WTC11 (cell line): ENCODE data around the gene SYPL1. TPM values are rescaled to one million over a fixed set of nuclear protein-coding genes. Genes with fewer than 3 reads are reported as not detected.

Source experiments
- ATAC-seq: fragments of 200-7000 bp; cut with Tn5 transposase; 2 replicates; pipeline ENCODE4 v1.10.0; 2021; ENCODE audit warnings: mild to moderate bottlenecking, moderate library complexity
- CTCF ChIA-PET: fragments of 300-600 bp; sonication (Branson Sonifier 250); formaldehyde crosslinking; loops from one replicate; lab custom pipeline; 2021; ENCODE audit warnings: antibody characterized with exemption; lab: Charles Lee
- POLR2A ChIA-PET: fragments of 350-600 bp; sonication (Branson Sonifier 250); formaldehyde crosslinking; loops from one replicate; lab custom pipeline; 2021; ENCODE audit warnings: antibody characterized with exemption; lab: Charles Lee
- DNase-seq: peaks from one replicate; pipeline ENCODE4 v3.0.0; 2021; ENCODE audit warnings: low spot score
- H3K27ac Mint-ChIP-seq: 2 replicates; pipeline ENCODE4 v1.8.0; 2021; ENCODE audit warnings: mixed read lengths
- H3K27me3 Mint-ChIP-seq: 2 replicates; pipeline ENCODE4 v1.8.0; 2021; ENCODE audit warnings: low read depth, mild to moderate bottlenecking, moderate library complexity, mixed read lengths
- H3K36me3 Mint-ChIP-seq: 2 replicates; pipeline ENCODE4 v1.8.0; 2021; ENCODE audit warnings: mixed read lengths
- H3K4me1 Mint-ChIP-seq: 2 replicates; pipeline ENCODE4 v1.8.0; 2022; ENCODE audit warnings: mixed read lengths
- H3K4me3 Mint-ChIP-seq: 2 replicates; pipeline ENCODE4 v1.8.0; 2021; ENCODE audit warnings: mild to moderate bottlenecking, moderate library complexity, mixed read lengths
- H3K9me3 Mint-ChIP-seq: 2 replicates; pipeline ENCODE4 v1.8.0; 2021; ENCODE audit warnings: mixed read lengths
- CREM ChIP-seq: sonication (generic); formaldehyde crosslinking; IDR thresholded peaks from 2 replicates; pipeline ENCODE4 v1.8.1; 2022; ENCODE audit warnings: mild to moderate bottlenecking, missing genetic modification reagents, moderate library complexity
- ESRRA ChIP-seq: sonication (generic); formaldehyde crosslinking; IDR thresholded peaks from 2 replicates; pipeline ENCODE4 v1.8.1; 2022; ENCODE audit warnings: mild to moderate bottlenecking, missing genetic modification reagents, borderline replicate concordance
- FOXP4 ChIP-seq: sonication (generic); formaldehyde crosslinking; IDR thresholded peaks from 2 replicates; pipeline ENCODE4 v1.8.0; 2022; ENCODE audit warnings: mild to moderate bottlenecking, missing genetic modification reagents
- GABPB1 ChIP-seq: sonication (generic); formaldehyde crosslinking; IDR thresholded peaks from 2 replicates; pipeline ENCODE4 v1.8.1; 2023; ENCODE audit warnings: mild to moderate bottlenecking, missing genetic modification reagents
- KAT7 ChIP-seq: sonication (generic); formaldehyde crosslinking; IDR thresholded peaks from 2 replicates; pipeline ENCODE4 v1.8.1; 2023; ENCODE audit warnings: missing genetic modification reagents, mild to moderate bottlenecking, borderline replicate concordance
- MXD4 ChIP-seq: fragments of 250-450 bp; sonication (Bioruptor Pico); IDR thresholded peaks from 2 replicates; pipeline ENCODE4 v1.8.0; 2021; ENCODE audit warnings: mild to moderate bottlenecking, moderate library complexity, borderline replicate concordance
- NFE2L1 ChIP-seq: sonication (generic); formaldehyde crosslinking; IDR thresholded peaks from 2 replicates; pipeline ENCODE4 v1.8.1; 2023; ENCODE audit warnings: missing genetic modification reagents
- NR2C2 ChIP-seq: sonication (generic); formaldehyde crosslinking; IDR thresholded peaks from 2 replicates; pipeline ENCODE4 v1.8.0; 2022; ENCODE audit warnings: mild to moderate bottlenecking, missing genetic modification reagents
- NR3C1 ChIP-seq: sonication (generic); formaldehyde crosslinking; conservative IDR thresholded peaks from 2 replicates; pipeline ENCODE4 v1.8.1; 2023; ENCODE audit warnings: low read depth, mild to moderate bottlenecking, missing genetic modification reagents
- PRRX2 ChIP-seq: fragments of 250-450 bp; sonication (Bioruptor Pico); IDR thresholded peaks from 2 replicates; pipeline ENCODE4 v1.8.0; 2021; ENCODE audit warnings: mild to moderate bottlenecking
- RELA ChIP-seq: sonication (generic); formaldehyde crosslinking; IDR thresholded peaks from 2 replicates; pipeline ENCODE4 v1.8.1; 2022; ENCODE audit warnings: missing genetic modification reagents, mild to moderate bottlenecking, borderline replicate concordance
- SMAD3 ChIP-seq: sonication (generic); formaldehyde crosslinking; IDR thresholded peaks from 2 replicates; pipeline ENCODE4 v1.8.0; 2022; ENCODE audit warnings: missing genetic modification reagents, mild to moderate bottlenecking, borderline replicate concordance
- SMAD4 ChIP-seq: sonication (generic); formaldehyde crosslinking; IDR thresholded peaks from 2 replicates; pipeline ENCODE4 v1.8.0; 2022; ENCODE audit warnings: mild to moderate bottlenecking, missing genetic modification reagents
- SP1 ChIP-seq: sonication (generic); formaldehyde crosslinking; conservative IDR thresholded peaks from 2 replicates; pipeline ENCODE4 v1.8.1; 2022; ENCODE audit warnings: missing genetic modification reagents
- STAT6 ChIP-seq: sonication (generic); formaldehyde crosslinking; conservative IDR thresholded peaks from 2 replicates; pipeline ENCODE4 v1.8.1; 2023; ENCODE audit warnings: mild to moderate bottlenecking, low read depth, missing genetic modification reagents, moderate library complexity
- TEAD1 ChIP-seq: sonication (generic); formaldehyde crosslinking; IDR thresholded peaks from 2 replicates; pipeline ENCODE4 v1.8.0; 2022; ENCODE audit warnings: mild to moderate bottlenecking, missing genetic modification reagents
- TP53 ChIP-seq: sonication (generic); formaldehyde crosslinking; IDR thresholded peaks from 2 replicates; pipeline ENCODE4 v1.8.1; 2023; ENCODE audit warnings: mild to moderate bottlenecking, missing genetic modification reagents
- ZNF232 ChIP-seq: sonication (generic); formaldehyde crosslinking; IDR thresholded peaks from 2 replicates; pipeline ENCODE4 v1.8.0; 2022; ENCODE audit warnings: mild to moderate bottlenecking, missing genetic modification reagents
- ZNF281 ChIP-seq: sonication (generic); formaldehyde crosslinking; IDR thresholded peaks from 2 replicates; pipeline ENCODE4 v1.8.0; 2023; ENCODE audit warnings: mild to moderate bottlenecking, missing genetic modification reagents
- ZNF396 ChIP-seq: fragments of 250-450 bp; sonication (Bioruptor Pico); IDR thresholded peaks from 2 replicates; pipeline ENCODE4 v1.8.0; 2021; ENCODE audit warnings: mild to moderate bottlenecking, moderate library complexity, borderline replicate concordance
- ZNF671 ChIP-seq: fragments of 250-450 bp; sonication (Bioruptor Pico); IDR thresholded peaks from 2 replicates; pipeline ENCODE4 v1.8.0; 2021; ENCODE audit warnings: mild to moderate bottlenecking
- total RNA-seq: library from RNA; stranded (reverse); gene quantifications from 3 replicates; pipeline ENCODE4 v1.2.3, GENCODE V29; 2021

Gene SYPL1
- total RNA-seq, 1 experiment from 2014 or later, result 54.8 TPM

GRCh38 chr7:106059556-106059955 is 52.6 kb downstream of the SYPL1 start:
- Mint-ChIP-seq H3K27ac (no peak overlapping the region), H3K36me3 (peaks cover 11% of the 10 kb centered on the region), H3K27me3 (peaks cover 3% of the 10 kb centered on the region), H3K9me3 (peaks cover 16% of the 10 kb centered on the region), H3K4me3 (no peak overlapping the region), H3K4me1 (peaks cover 30% of the 10 kb centered on the region)
- CTCF ChIA-PET, result interaction anchor here (4.4 kb wide), 1 partner anchor 95 kb away, joined by 44 read pairs; no protein-coding TSS in a partner anchor
- POLR2A ChIA-PET, result no interaction called here
- TF ChIP-seq FOXP4 (CRISPR knock-in tag) (no peak), KAT7 (CRISPR knock-in tag) (no peak), RELA (CRISPR knock-in tag) (no peak), TEAD1 (CRISPR knock-in tag) (no peak), STAT6 (CRISPR knock-in tag) (no peak), ZNF232 (no peak), TP53 (CRISPR knock-in tag) (no peak), SP1 (CRISPR knock-in tag) (no peak), ZNF671 (CRISPR knock-in tag) (no peak), NR2C2 (CRISPR knock-in tag) (no peak), GABPB1 (CRISPR knock-in tag) (no peak), NR3C1 (CRISPR knock-in tag) (no peak), MXD4 (CRISPR knock-in tag) (no peak), ESRRA (no peak), CREM (CRISPR knock-in tag) (no peak), PRRX2 (CRISPR knock-in tag) (no peak)
- DNase-seq (no peak), ATAC-seq (no peak)

GRCh38 chr7:106058928-106059324 is 53.2 kb downstream of the SYPL1 start:
- CTCF ChIA-PET, result interaction anchor here (0.9 to 4.4 kb wide), 3 partner anchors 92 to 98 kb away, joined by 3 to 44 read pairs (median 5); no protein-coding TSS in a partner anchor
- H3K4me3 Mint-ChIP-seq, result no peak overlapping the region
- DNase-seq (no peak), ATAC-seq (no peak)
- no peak for TF ChIP-seq SMAD4 (CRISPR knock-in tag)
- TF ChIP-seq NFE2L1 (CRISPR knock-in tag), result no peak
- H3K27me3 Mint-ChIP-seq, result peaks cover 3% of the 10 kb centered on the region; the same call in 1 of the 2 replicates
- no peak overlapping the region for H3K27ac Mint-ChIP-seq
- POLR2A ChIA-PET, result no interaction called here
- H3K4me1 Mint-ChIP-seq, result peaks cover 32% of the 10 kb centered on the region
- peaks cover 11% of the 10 kb centered on the region for H3K36me3 Mint-ChIP-seq
- H3K9me3 Mint-ChIP-seq, result peaks cover 16% of the 10 kb centered on the region

GRCh38 chr7:106057962-106058927 is 53.9 kb downstream of the SYPL1 start:
- Mint-ChIP-seq H3K9me3 (peaks cover 16% of the 10 kb centered on the region), H3K36me3 (peaks cover 11% of the 10 kb centered on the region)
- CTCF ChIA-PET, result interaction anchor here (0.6 to 4.4 kb wide), 4 partner anchors 18 to 99 kb away, joined by 3 to 44 read pairs (median 4); no protein-coding TSS in a partner anchor
- TF ChIP-seq ZNF281 (no peak), ZNF396 (CRISPR knock-in tag) (no peak), CREM (CRISPR knock-in tag) (no peak), NR3C1 (CRISPR knock-in tag) (no peak), SMAD3 (CRISPR knock-in tag) (peak; percentile 27; the same call in 1 of the 2 replicates)
- TF ChIP-seq, all 79 proteins: peak for 1
- Mint-ChIP-seq H3K4me3 (no peak overlapping the region), H3K27ac (no peak overlapping the region), H3K27me3 (peaks cover 3% of the 10 kb centered on the region; the same call in 1 of the 2 replicates), H3K4me1 (peaks cover 30% of the 10 kb centered on the region)
- POLR2A ChIA-PET, result interaction anchor here (0.9 kb wide), 1 partner anchor 37 kb away, joined by 3 read pairs; no protein-coding TSS in a partner anchor
- DNase-seq (no peak), ATAC-seq (no peak)
